T-helper 1 cell treated with Interleukin-12 subunit alpha and Interleukin-12 subunit beta and Interleukin-4 antibody, amounts not matched to agents 30 ng/mL and 1 ng/mL, for 36 hours (primary cell): ENCODE data around the gene ATP2B2. TPM values are rescaled to one million over a fixed set of nuclear protein-coding genes. Genes with fewer than 3 reads are reported as not detected.
"Not testable (repeated sequence)": the region's sequence is repeated elsewhere in the genome, so short reads cannot be mapped to it uniquely, and the experiment has no call there.

ENCODE experiments used
- intact Hi-C: fragments of 100-400 bp; cut with micrococcal nuclease; formaldehyde crosslinking; loops from one replicate; pipeline ENCODE4 v1.15.1; 2024
- total RNA-seq: library from RNA; stranded (reverse); gene quantifications from 2 replicates; pipeline ENCODE4 v1.2.3, GENCODE V29; 2022

The ATP2B2 gene
- total RNA-seq: not detected in 2 replicates

DNA sequence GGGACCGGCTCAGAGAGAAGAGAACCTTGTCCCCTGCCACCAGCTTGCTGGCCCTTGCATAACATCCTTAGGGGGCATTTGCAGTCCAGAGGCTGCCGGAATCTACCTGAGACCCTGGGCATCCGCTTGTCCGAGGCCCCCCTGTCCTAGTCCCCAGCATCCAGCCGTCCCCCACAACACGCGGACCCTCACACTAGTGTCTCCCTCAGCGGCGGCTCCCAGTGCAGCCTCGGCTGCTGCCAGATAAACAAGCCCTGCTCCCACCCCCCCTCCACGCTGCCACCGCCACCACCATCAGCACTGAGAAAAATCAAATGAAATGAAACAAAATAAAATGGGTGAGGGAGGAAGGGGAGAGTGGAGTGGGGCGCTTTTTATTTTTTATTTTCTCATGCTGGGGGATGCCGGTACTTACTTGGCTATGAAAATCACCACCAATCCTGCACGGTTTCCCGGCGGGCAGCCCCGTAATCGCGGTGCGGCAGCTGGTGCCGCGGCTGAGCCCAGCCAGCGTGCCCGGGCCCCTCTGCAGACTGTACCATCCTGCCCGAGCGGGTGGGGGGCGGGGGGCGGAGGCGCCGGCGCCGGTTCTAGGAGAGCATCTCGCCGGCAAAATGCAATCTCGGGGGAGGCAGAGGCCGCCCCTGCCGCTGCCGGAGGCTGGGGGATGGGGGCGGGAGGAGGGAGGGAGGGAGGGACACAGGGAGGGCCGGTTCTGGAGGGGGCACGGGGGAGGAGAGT, at the start of gene ATP2B2:
ATP2B2 (minus strand) TSS at position 537 of the 741 bp plus-strand sequence. CDS start 56,043 bp downstream, outside the sequence.
- intact Hi-C loops: no loop called here

GRCh38 chr3:10554746-10555145, 49.4 kb upstream of the ATP2B2 start:
- intact Hi-C loops: no loop called here

DNA sequence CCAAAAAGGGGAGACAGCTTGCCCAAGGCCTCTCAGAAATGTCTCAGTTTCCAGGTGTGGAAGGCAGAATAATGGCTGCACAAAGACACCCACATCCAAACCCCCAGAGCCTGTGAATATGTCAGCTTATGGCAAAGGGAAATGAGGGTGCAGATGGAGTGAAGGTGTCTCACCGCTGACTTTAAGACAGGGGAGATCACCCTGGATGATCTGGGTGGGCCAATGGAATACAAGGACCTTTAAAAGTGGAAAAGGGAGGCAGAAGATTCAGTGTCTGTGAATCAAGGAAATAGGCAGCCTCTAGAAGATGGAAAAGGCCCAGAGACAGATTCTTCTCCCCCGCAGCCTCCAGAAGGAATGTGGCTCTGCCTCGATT, 48.8 kb upstream of the ATP2B2 start:
- intact Hi-C loops: no loop called here

DNA sequence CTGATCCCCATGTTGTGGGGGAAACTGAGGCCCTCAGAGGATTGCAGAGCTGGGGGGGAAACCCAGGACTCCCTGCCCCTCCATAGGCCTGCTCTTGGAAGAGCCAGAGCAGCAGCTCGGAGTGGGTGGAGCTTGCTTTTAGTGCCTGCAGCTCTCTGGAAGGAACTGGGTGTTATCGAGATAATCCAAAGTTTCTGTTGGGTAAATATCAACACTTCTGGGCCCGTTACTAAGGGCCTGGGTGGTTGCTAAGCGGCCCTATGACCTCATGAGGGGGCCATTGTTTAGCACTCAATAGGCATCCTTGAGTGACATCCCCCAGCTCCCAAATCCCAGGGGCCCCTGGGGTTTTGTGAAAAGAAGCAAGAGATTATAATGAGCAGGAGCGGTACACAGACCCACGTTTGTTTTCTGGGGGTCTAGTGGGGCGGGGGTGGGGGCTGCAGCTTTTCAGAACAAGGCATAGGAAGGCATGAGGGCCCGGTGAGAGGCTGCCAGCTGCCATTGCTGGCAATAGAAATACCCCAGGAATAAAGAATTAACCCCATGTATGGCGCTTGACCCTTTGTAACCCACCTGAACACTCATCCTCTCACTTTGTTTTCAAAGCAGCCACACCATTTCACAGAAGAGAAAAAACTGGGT, 48.3 kb upstream of the ATP2B2 start:
- intact Hi-C loops: loop anchor here (2.0 kb wide), 1 partner anchor 49 kb away; no protein-coding TSS in a partner anchor

DNA sequence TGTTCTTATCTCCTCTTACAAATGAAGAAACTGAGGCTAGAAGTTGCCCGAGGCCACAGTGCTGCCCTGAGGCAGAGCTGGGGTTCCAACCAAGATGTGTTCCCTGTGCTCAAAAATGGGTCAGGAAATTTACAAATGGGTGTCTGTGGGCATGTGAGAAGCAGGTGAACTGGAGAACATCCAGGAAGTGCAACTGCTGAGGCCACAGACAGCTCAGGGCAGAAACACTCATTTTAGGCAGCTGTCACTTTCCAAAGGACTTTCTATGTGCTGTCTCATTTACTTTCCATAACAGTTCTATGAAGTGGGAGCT, 47.2 kb upstream of the ATP2B2 start:
- intact Hi-C loops: loop anchor here (1.0 to 2.0 kb wide), 2 partner anchors 50 to 115 kb away; no protein-coding TSS in a partner anchor

DNA sequence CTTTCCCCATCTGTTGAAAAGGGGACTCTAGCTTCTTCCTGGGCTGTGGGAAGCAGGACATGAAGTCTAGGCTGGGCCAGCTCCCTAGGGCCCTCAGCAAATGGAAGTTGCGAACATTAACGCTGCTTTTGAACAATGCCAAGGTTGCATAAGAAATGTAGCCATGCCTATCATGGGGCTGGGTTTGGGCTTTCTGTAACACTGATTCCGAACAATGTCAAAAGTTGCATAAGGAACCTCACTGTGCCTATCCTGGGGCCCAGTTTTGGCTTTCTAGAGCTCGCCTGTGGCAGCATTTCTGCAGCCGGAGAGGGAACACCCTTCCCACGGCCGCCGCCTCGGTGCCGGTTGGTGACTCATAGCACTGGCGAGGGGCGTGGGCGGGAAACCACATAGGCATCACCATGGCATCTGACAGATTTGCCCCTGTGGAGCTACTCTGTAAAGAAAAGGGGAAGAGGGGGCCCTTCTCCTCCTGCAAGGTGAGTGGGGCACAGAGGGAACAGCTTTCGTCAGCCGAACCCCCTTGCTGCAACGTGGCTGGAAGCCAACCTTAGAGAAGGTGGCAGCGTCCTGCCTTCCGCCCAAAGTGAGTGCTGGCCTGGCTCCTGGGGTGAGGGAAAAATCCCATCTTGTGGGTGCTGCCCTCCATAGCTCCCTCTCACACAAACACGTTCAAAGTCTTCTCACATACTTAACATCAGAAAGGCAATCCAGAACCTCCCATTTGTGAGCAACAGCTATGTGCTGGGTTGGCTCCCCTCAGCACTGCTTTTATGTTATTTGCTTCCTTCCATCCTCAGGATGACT, 46.6 kb upstream of the ATP2B2 start:
- intact Hi-C loops: loop anchor here (1.0 to 2.0 kb wide), 2 partner anchors 51 to 115 kb away; no protein-coding TSS in a partner anchor

- intact Hi-C loops: no loop called here
Measured at GRCh38 chr3:10551139-10551538, 45.8 kb upstream of the ATP2B2 start.

DNA sequence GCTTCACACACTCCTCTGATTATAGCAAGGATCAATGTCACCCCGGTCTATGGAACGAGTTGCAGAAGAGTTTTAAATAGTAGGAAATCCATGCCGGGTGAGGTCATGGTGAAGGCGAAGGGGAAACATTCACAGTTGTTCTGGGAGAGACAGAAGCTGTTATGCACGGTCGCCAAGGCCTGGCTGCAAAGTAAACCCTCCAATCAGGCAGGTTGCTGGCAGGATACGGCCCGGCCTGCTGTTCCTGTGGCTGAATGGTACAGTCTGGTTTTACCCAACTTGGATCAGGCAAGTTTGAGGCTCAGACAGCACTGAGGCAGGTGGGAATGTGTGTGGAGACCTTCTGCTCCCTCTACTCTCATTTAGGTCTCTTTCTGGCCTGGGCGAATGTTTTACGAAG, 45.3 kb upstream of the ATP2B2 start:
- intact Hi-C loops: no loop called here

- intact Hi-C loops: no loop called here
Measured at GRCh38 chr3:10549617-10550230, 44.3 kb upstream of the ATP2B2 start.

- intact Hi-C loops: no loop called here
Measured at GRCh38 chr3:10548992-10549391, 43.6 kb upstream of the ATP2B2 start.

DNA sequence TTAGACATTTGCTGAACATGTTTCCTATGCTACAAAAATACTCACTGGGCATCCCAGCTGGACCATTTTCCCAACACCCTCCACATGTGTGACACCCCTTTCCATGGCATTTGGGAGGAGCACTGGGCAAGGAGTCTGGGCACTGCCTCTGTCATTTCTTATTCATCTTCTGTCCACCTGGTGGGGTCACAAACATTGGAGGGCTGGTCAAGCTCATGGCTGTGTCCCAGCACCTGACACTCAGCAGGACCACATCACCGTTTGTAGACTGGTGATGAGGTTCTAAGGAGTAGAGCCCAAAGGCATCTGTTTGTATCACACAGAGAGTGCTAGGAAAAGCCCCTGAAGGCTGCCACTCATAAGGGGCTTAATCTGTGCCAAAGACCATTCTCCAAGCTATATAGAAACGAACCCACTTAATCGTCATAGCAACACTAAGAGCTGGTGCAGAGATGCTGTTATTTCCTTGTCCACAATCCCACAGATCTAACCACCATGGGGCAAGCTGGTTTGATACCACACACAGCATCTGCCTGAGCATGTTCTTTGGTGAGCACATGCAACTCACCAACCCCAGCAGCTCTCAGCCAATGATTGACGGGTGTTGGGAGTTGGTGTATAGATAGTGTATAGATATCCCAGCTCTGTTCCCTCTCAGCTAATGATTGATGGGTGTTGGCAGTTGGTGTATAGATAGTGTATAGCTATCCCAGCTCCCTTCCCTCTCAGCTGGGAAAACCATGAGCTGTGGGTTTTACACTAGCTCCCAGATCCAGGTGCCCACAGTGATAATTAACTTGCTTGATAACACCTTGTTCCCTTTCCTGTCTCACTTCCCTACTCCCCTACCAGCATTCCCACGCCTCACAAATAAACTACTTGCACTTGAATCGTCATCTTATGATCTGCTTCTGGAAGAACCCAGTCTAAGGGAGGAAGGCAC, 42.7 kb upstream of the ATP2B2 start:
- intact Hi-C loops: no loop called here

- intact Hi-C loops: no loop called here
Measured at GRCh38 chr3:10547413-10547812, 42.0 kb upstream of the ATP2B2 start.

DNA sequence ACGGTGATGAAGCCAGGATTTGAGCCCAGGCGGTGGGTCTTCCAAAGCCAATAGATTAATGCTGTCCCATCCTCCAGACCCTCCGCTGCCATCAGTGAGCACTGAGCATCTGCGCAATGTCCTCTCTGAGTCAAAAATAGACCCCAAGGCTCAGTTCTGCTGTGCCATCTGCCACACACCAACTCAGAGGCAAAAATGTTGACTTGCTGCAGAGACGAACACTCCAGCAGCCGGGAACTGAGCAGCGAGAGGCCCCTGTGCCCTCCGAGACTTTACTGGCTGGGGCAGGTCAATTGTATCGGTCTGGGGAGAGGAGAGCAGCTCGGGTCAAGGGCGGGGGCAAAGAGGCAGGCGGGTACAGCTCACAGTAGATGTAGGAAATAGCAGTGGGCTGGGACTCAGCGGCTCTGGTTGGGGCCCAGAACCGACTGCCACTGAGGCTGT, 41.5 kb upstream of the ATP2B2 start:
- intact Hi-C loops: no loop called here

- intact Hi-C loops: no loop called here
Measured at GRCh38 chr3:10546181-10546624, 40.8 kb upstream of the ATP2B2 start.

GRCh38 chr3:10542518-10542917, 37.1 kb upstream of the ATP2B2 start:
- intact Hi-C loops: no loop called here

GRCh38 chr3:10540347-10540746, 35.0 kb upstream of the ATP2B2 start:
- intact Hi-C loops: not testable (repeated sequence)

DNA sequence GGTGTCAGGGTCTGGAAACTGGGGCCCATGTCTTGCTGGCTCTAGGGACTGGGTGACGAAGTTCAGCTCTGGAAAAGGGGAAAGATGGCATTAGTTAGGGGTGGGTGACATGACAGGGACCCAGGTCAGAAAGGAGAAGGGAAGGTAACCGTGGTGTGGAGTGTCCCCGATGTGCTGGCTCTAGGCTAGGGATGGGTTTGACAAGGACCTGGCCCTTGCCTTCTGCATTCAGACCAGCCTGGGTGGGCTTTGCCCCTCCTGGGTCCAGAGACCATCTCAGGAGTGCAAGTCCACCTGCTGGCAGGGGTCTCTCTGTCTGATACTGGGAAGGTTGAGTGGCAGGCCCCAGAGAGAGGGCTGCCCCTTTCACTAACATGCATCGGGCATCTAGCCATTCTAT, 28.7 kb upstream of the ATP2B2 start:
- intact Hi-C loops: no loop called here

- intact Hi-C loops: no loop called here
Measured at GRCh38 chr3:10533737-10534023, 28.3 kb upstream of the ATP2B2 start.

DNA sequence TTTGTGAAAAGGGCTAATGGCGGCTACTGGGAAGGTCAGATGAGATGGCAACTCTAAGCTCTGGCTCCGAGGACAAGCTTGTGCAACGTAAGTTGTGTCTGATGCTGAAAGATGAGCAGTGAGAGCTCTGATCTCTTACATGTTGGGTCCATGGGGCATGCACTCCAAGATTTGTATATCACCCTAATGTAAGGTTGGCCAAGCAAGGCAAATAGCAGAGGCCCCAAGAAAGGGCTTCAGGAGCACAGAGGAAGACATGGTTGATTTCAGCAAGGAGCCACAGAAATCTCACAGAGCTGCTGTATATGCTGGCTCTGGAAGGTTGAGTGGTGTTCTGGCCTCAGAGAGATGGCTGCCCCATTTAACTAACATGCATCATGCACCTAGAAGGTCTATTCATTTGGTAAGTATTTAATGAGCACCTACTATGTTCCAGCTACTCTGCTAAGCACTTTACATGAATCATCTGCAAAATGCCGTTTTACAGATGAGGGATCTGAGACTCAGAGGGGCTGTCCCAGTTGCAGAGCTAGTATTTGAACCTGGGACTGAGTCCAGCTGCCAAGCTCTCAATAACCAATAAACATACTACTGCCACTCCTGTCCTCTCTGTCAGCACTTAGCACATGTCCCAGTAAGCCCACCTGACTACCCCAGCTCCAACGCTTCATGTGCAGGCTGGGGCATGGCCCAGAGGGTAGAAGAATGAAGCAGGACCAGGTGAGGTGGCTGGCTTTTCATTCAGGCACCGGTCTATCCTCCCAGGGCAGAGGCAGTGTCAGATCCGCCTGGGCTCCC, 27.8 kb upstream of the ATP2B2 start:
- intact Hi-C loops: no loop called here

- intact Hi-C loops: no loop called here
Measured at GRCh38 chr3:10531031-10531430, 25.6 kb upstream of the ATP2B2 start.
